Activated T-cell treated with anti-CD3 and anti-CD28 coated beads for 24 hours (primary cell): ENCODE results near the gene SPOCK3.

Source experiments
- DNase-seq: peaks from one replicate; pipeline ENCODE4 v3.0.0-alpha.2; 2020; ENCODE audit warnings: low read depth

The SPOCK3 gene

GRCh38 chr4:167176723-167177367 is 57.4 kb downstream of the SPOCK3 start:
- DNase-seq: no peak

GRCh38 chr4:167171928-167172327 is 62.4 kb downstream of the SPOCK3 start:
- DNase-seq: no peak

GRCh38 chr4:167168611-167169010 is 65.7 kb downstream of the SPOCK3 start:
- DNase-seq: no peak

GRCh38 chr4:167150587-167150986 is 83.7 kb downstream of the SPOCK3 start:
- DNase-seq: no peak

- no peak for DNase-seq
Measured at GRCh38 chr4:167144605-167145004, 89.7 kb downstream of the SPOCK3 start.

- DNase-seq: no peak
Measured at GRCh38 chr4:167143018-167143417, 91.3 kb downstream of the SPOCK3 start.

GRCh38 chr4:167136270-167136669 is 98.0 kb downstream of the SPOCK3 start:
- DNase-seq: no peak

- DNase-seq: no peak
Measured at GRCh38 chr4:167129146-167129545, 105.1 kb downstream of the SPOCK3 start.

GRCh38 chr4:167119392-167119791 is 114.9 kb downstream of the SPOCK3 start:
- no peak for DNase-seq

- no peak for DNase-seq
Measured at GRCh38 chr4:167117273-167117672, 117.0 kb downstream of the SPOCK3 start.

GRCh38 chr4:167114416-167114971 is 119.8 kb downstream of the SPOCK3 start:
- no peak for DNase-seq

- DNase-seq: no peak
Measured at GRCh38 chr4:167111622-167112021, 122.7 kb downstream of the SPOCK3 start.

GRCh38 chr4:167111092-167111491 is 123.2 kb downstream of the SPOCK3 start:
- DNase-seq: no peak

- no peak for DNase-seq
Measured at GRCh38 chr4:167109859-167110258, 124.4 kb downstream of the SPOCK3 start.

GRCh38 chr4:167105857-167106256 is 128.4 kb downstream of the SPOCK3 start:
- DNase-seq: no peak

GRCh38 chr4:167102475-167102874 is 131.8 kb downstream of the SPOCK3 start:
- no peak for DNase-seq

GRCh38 chr4:167101035-167101434 is 133.3 kb downstream of the SPOCK3 start:
- DNase-seq: no peak

GRCh38 chr4:167100120-167100519 is 134.2 kb downstream of the SPOCK3 start:
- DNase-seq: no peak

- DNase-seq: no peak
Measured at GRCh38 chr4:167088115-167088514, 146.2 kb downstream of the SPOCK3 start.

- DNase-seq: no peak
Measured at GRCh38 chr4:167084321-167084720, 150.0 kb downstream of the SPOCK3 start.

- DNase-seq: no peak
Measured at GRCh38 chr4:167079762-167080161, 154.5 kb downstream of the SPOCK3 start.

GRCh38 chr4:167052631-167053091 is 181.6 kb downstream of the SPOCK3 start:
- no peak for DNase-seq

- DNase-seq: no peak
Measured at GRCh38 chr4:167049257-167049656, 185.0 kb downstream of the SPOCK3 start.

- no peak for DNase-seq
Measured at GRCh38 chr4:167041524-167041923, 192.8 kb downstream of the SPOCK3 start.
